ENCODE measurements around the gene COL9A1. TPM values are rescaled to one million over a fixed set of nuclear protein-coding genes. Genes with fewer than 3 reads are reported as not detected.

COL9A1 gene
- total RNA-seq, 1 donor from 2014 or later: 0.77 TPM

GRCh38 chr6:70196531-70196930 lies 106.4 kb downstream of the COL9A1 start:
- TF ChIP-seq CTCF (IDR thresholded peaks at IDR 0.05; ENCODE audit: unreplicated experiment): no peak
- Mint-ChIP-seq H3K36me3 (ENCODE audit: low read depth, unreplicated experiment) (no peaks in the 10 kb centered on the region), H3K4me1 (ENCODE audit: unreplicated experiment) (no peaks in the 10 kb centered on the region), H3K27ac (ENCODE audit: unreplicated experiment) (no peak overlapping the region), H3K27me3 (ENCODE audit: unreplicated experiment) (no peaks in the 10 kb centered on the region), H3K9me3 (ENCODE audit: unreplicated experiment) (no peaks in the 10 kb centered on the region), H3K4me3 (ENCODE audit: unreplicated experiment) (no peak overlapping the region)
- DNase-seq (ENCODE audit: low spot score): no peak

GRCh38 chr6:70194421-70194820 lies 108.5 kb downstream of the COL9A1 start:
- H3K4me1 Mint-ChIP-seq (ENCODE audit: unreplicated experiment): no peaks in the 10 kb centered on the region
- no peak for TF ChIP-seq CTCF (IDR thresholded peaks at IDR 0.05; ENCODE audit: unreplicated experiment)
- H3K27ac Mint-ChIP-seq (ENCODE audit: unreplicated experiment): no peak overlapping the region
- H3K4me3 Mint-ChIP-seq (ENCODE audit: unreplicated experiment): no peak overlapping the region
- DNase-seq (ENCODE audit: low spot score): no peak
- no peaks in the 10 kb centered on the region for H3K36me3 Mint-ChIP-seq (ENCODE audit: low read depth, unreplicated experiment)
- H3K9me3 Mint-ChIP-seq (ENCODE audit: unreplicated experiment): no peaks in the 10 kb centered on the region
- H3K27me3 Mint-ChIP-seq (ENCODE audit: unreplicated experiment): no peaks in the 10 kb centered on the region

- no peak for TF ChIP-seq CTCF (IDR thresholded peaks at IDR 0.05; ENCODE audit: unreplicated experiment)
- no peaks in the 10 kb centered on the region for H3K4me1 Mint-ChIP-seq (ENCODE audit: unreplicated experiment)
- H3K27me3 Mint-ChIP-seq (ENCODE audit: unreplicated experiment): no peaks in the 10 kb centered on the region
- H3K9me3 Mint-ChIP-seq (ENCODE audit: unreplicated experiment): no peaks in the 10 kb centered on the region
- no peaks in the 10 kb centered on the region for H3K36me3 Mint-ChIP-seq (ENCODE audit: low read depth, unreplicated experiment)
- DNase-seq (ENCODE audit: low spot score): no peak
- no peak overlapping the region for H3K27ac Mint-ChIP-seq (ENCODE audit: unreplicated experiment)
- no peak overlapping the region for H3K4me3 Mint-ChIP-seq (ENCODE audit: unreplicated experiment)
These were observed 114.7 kb downstream of the COL9A1 start for GRCh38 chr6:70188202-70188601.

GRCh38 chr6:70186461-70186860 lies 116.4 kb downstream of the COL9A1 start:
- Mint-ChIP-seq H3K27ac (ENCODE audit: unreplicated experiment) (no peak overlapping the region), H3K4me1 (ENCODE audit: unreplicated experiment) (no peaks in the 10 kb centered on the region), H3K36me3 (ENCODE audit: low read depth, unreplicated experiment) (no peaks in the 10 kb centered on the region), H3K4me3 (ENCODE audit: unreplicated experiment) (no peak overlapping the region), H3K9me3 (ENCODE audit: unreplicated experiment) (no peaks in the 10 kb centered on the region), H3K27me3 (ENCODE audit: unreplicated experiment) (no peaks in the 10 kb centered on the region)
- no peak for DNase-seq (ENCODE audit: low spot score)
- TF ChIP-seq CTCF (IDR thresholded peaks at IDR 0.05; ENCODE audit: unreplicated experiment): no peak

- H3K27ac Mint-ChIP-seq (ENCODE audit: unreplicated experiment): no peak overlapping the region
- no peak for DNase-seq (ENCODE audit: low spot score)
- no peaks in the 10 kb centered on the region for H3K27me3 Mint-ChIP-seq (ENCODE audit: unreplicated experiment)
- H3K4me3 Mint-ChIP-seq (ENCODE audit: unreplicated experiment): no peak overlapping the region
- no peak for TF ChIP-seq CTCF (IDR thresholded peaks at IDR 0.05; ENCODE audit: unreplicated experiment)
- no peaks in the 10 kb centered on the region for H3K36me3 Mint-ChIP-seq (ENCODE audit: low read depth, unreplicated experiment)
- no peaks in the 10 kb centered on the region for H3K9me3 Mint-ChIP-seq (ENCODE audit: unreplicated experiment)
- no peaks in the 10 kb centered on the region for H3K4me1 Mint-ChIP-seq (ENCODE audit: unreplicated experiment)
These were observed 118.2 kb downstream of the COL9A1 start for GRCh38 chr6:70184723-70185122.

Measured in endothelial cell (in vitro differentiated cells).